GM19193 (cell line): Measurements from ENCODE around the gene DCAF5.

Experiments used
- POLR2A ChIP-seq: IDR thresholded peaks from 4 replicates; pipeline ENCODE4 v1.6.1; 2011; ENCODE audit not compliant: insufficient read depth, insufficient read length; ENCODE audit errors: extremely low read depth

DCAF5 gene

DNA sequence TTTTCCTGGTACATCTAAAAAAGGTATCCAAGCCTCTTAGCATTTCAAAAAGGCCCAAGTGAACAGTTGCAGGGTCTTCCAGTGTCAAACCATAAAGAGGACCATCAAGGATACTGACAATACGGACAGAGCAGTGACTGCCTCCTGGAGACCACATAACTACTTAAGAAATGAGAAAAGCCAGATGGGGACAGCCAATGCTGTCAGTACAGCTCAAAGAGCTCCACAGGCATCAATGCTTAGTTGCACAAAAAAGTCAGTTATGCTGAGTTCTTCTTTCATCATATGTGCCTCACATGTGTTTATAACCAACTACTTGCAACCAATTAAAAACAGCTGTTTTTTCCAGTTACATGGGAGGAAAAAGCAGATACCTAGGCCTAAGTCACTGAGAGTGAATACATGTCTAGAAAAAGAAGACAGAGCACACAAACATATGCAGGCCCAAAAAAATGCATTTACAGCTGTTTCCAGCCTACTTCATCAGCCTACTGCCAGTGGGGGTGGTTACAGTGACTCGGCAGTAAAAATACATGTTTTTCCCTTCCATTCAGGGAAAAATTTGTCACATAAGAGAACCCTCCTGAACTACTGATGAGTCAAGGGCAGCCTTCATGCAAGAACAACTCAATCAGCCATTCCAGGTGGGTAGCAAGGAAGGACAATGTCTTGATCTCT, 84.0 kb downstream of the DCAF5 start:
- TF ChIP-seq POLR2A: no peak

DNA sequence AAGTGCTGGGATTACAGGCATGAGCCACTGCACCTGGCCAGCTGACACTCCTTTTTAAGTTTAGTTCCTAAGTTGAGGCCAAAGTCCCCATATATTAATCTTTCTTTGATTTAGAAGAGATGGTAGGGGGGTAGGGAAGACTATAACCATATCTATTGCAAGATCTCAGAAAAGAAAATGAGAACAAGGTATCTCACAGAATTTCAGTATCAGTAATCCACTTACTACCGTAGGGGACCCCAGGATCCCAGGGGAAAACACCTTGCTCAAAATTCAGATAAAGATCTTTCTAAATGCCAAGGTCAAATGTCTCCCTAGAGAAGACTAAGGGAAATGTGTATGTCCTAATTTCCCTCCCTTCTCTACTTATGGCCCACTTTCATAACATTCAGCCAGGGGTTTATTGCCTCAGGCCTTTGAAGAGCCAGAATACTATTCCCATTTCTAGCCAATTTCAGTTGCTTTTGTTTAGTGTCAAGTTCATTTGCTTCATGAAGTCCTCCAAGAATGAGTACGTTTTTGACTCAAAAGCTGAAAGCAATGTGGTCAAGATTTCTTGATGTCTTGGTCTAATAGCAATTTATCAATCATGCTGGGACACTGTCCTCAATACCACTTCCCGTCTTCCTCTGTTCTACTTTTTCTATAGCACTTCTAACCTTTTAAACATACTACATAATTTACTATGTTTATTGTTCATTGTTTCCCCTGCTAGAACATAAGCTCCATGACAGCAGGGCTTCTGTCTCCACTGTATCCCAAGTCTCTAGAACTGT, 86.3 kb downstream of the DCAF5 start:
- TF ChIP-seq POLR2A: no peak

DNA sequence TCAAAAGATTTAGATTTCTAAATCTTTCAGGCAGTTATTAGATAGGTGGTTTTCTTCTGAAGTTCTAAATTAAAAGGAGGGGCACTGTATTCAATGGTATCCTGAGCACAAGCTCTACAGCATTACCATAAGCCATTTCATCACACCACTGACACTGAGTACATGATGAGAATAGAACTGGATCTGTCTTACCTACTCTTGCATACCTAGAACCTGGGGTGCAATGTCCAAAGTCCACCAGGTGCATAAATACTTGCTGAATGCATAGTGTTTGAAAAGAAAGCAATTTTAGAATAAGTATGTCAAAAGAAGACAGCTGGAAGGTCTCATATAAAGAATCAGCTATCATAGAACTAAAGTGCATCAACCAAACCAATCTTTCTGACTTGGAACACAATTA, 88.3 kb downstream of the DCAF5 start:
- TF ChIP-seq POLR2A: no peak

DNA sequence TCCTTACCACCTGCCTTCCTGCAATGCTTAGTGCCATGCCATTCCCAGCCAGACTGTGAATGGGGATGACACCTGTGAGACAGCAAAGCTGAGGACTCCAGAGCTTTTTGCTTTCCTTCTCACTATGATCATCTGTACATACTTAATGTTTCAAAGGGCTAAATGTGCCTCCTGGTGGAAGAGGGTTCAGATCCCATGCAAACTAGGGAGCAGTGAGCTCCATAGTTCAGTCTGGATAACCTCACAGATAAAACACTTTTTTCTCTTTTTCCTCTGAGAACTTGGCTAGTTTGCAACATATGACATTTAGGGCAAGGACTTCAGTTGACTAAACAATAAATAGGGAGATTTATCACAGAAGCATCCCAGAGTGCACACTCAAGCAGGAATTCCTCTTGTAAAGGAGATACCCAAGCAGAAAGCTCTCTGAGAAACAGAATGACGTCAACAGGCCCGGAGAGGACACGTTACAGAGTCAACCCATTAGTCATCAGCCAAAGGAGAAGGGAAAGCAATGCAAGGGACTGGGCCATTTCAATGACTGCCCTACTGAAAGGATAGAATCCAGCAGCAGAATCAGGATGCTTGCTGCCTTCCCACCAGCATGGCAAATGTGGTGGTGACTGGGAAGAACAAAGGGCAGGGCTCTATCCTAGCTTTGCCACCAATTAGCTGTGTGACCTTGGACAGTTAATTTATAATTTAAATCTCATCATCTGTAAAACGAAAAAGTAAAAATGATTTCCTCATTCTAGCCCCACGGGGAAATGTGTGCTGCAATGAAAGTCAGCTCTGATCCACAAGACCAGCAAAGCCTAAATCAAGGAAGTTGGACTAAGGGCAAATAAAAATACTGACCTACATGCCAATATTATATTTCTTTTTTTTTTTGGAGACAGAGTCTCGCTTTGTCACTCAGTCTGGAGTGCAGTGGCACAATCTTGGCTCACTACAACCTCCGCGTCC, 93.0 kb downstream of the DCAF5 start:
- TF ChIP-seq POLR2A: no peak

DNA sequence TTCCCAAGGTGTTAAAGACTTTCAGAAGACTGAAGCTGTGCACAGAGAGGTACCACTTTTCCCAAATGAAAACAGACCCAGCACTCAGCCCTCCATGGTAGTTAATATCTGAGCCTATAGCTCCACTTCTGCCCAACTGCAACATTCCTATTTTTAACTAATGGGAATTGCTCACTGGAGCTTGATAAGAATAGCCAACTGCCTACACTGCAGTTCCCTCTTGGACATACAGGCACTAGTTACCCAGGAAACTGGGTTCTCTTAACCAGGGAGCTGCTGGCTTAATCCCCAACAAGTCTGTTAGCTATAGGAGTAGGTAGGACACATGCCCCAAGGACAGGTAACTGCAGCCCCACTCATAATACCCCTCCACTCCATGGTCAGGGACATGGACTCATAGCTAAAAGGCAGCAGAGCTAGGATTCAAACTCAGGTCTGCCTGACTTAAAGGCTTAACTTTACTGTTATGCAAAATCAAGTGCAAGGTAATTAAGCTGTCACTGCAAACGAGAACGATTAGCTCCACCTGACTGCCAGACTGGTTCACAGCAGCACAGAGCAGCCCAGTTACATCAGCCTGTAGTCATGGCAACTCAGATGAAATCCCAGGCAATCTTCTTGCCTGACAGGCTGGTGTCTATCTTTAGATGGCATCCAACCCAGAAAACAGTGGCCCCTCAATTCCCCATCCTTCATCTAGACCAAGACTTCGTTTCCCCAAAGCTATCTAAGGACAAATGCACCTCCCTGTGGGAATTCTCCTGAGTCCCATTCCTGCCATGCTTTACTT, 96.7 kb downstream of the DCAF5 start:
- TF ChIP-seq POLR2A: no peak

DNA sequence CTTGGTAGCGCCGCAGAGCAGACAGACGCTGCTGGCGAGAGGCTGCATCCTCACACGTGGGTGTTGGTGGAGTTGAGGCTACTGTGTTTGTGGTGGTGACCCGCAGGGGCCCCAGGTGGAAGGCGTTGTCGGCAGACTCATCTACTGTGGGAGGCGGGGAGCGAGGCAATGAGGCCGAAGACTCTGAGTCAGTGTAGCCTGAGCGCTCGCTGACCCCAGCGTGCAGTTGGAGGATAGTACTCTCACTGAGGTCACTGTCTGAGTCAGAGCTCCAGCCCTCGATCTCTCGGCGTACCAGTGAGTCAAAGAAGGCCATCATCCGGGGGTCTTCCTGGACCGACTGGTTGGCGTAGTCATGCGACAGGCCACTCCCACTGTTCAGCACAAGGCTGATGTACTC, 97.8 kb downstream of the DCAF5 start:
- no peak for TF ChIP-seq POLR2A

DNA sequence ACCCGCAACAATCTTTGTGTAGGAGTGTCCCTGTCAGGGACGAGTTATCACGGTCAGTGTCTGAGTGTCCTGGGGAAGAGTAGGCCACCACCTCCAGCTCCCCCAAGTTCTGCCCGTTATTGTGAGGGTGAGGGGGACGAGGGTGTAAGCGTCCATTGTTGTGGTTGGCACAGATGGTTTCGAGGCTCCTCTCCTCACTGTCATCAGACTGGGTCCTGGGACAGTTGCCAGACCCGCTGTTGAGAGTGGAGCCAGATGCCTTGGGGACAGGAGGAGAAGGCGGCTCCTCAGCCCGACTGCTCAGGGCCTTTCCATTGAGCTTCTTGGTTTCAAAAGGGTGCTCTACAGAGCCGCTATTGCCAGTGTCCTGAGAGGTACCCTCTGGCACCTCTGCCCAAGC, 98.9 kb downstream of the DCAF5 start:
- no peak for TF ChIP-seq POLR2A

DNA sequence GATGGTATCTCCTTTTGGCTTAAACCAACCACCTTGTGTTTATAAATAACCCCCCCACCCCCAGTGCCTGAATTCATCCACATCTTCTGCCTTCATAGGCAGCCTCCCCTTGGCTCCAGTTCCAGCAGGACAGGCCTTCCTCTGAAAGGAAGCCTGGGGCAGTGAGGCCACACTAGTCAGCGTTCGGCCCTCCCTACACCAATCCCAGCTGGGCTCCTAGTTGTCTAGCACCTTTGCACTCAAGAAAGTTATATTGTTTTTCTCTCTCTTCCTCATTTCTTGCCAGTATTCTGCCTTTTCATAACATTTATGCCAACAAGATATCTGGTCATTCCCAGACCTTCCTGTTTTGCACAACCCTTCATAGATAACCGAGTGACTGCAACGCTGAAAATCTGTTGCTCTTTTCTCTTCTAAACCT, 100.7 kb downstream of the DCAF5 start:
- no peak for TF ChIP-seq POLR2A

DNA sequence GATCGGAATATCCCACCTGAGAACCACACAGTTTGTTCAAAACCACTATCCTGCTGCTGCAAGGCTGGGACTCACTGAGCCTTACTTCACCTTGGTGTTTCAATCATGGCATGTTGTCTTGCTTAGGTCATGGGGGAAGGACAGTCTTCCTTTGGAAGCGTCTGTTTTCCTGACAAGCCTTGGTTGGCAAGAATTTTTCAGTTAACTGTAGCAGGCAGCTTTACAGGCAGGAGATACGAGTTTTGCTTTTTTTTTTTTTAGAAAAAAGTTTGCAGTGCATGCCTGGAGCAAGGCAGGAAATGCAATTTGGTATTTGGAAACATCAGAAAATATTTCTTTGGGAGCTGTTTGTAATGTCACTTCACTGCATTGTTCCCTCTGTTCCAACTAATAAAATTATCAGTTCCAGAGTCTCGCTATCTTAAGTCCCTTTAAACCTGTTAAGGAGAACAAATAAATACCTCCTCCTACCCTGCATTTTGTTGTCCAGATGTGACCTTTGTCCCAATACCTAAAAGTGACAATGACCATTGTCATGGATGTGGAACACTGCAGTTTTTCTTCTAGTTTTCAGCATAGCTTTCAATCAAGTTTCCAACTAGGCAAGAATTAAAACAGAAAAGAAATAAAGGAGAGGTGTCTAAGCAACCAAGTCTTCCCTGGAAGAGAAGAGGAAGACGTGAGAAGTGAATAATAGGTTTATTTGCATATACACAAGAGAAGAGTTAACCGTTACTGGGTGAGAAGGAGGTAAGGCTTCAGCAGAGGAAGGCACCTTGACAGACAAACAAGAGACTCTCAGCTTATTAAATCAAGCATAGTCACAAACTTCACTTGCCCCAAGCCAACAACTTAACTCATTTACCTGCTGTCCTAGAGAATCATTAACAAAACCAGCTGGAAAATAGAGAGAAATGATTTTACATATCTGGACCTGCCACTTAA, 102.4 kb downstream of the DCAF5 start:
- no peak for TF ChIP-seq POLR2A

DNA sequence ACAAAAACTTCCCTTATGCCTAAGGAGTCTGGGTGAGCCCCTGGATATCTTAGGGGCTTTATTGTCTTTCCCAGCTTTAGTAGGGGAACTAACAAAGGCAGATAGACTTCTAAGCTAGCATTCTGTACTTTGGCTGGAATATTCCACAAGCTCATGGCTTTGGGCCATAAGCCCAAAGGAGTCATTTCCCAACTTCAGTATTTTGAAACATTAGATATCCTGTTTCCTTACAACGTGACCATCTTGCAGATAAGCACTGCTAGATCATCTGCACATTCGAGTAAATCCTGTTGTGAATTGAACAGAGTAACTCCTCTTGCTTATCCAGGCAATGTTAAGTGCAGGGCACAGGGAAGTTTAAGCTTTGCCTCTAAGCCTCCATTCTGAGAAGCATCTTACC, 103.2 kb downstream of the DCAF5 start:
- no peak for TF ChIP-seq POLR2A

DNA sequence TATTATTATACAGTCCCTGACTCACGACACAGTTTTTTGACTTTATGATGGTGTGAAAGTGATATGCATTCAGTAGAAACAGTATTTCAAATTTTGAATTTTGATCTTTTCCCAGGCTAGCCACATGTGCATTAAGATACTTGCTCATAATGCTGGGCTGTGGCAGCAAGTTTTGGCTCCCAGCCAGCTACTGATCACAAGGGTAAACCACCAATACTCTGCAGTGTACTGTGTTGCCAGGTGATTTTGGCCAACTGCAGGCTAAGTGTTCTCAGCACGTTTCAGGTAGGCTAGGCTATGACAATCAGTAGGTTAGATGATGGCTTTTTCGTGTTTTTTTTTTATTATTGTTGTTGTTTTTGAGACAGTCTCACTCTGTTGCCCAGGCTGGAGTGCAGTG, 104.5 kb downstream of the DCAF5 start:
- TF ChIP-seq POLR2A: no peak

DNA sequence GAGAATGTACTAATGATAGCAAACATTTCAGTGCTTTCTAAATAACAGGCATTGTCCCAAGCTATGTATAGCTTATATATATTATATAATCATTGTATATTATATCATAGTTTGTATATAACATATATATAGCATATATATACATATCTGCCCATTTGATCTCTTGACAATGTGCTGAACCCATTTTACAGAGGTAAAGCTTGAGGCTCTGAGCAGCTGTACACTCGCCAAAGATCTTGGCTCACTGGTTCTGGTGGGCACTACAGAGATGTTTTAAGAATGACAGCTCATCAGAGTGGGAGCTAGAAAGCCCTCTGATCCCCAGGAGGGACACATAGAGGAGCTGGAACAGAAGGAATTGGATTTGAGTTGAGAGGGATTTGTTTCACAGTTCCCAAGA, 105.7 kb downstream of the DCAF5 start:
- TF ChIP-seq POLR2A: no peak

DNA sequence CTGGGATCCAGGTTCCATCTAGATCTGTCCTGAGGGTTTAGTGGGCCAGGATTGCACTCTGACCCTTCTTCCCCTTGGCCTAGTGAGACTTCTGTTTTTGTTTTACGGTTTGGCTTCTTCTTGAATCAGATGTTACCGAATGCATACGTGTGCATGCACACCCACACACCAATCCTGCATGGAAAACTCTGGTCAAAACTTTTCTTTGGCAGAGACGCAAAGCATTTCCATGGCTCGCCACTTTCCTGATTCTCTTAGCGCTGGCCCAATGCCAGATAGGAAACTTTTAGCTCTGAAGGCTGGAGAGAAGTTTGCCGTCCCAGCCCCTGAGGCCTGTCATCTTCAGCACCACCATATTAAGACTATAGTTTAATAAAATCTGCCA, 106.5 kb downstream of the DCAF5 start:
- TF ChIP-seq POLR2A: no peak
